ENCODE results near the gene MXI1.
"Not testable (repeated sequence)": the region's sequence is repeated elsewhere in the genome, so short reads cannot be mapped to it uniquely, and the experiment has no call there.

MXI1 gene

GRCh38 chr10:110241841-110242240, 34.4 kb downstream of the MXI1 start:
- no peak for DNase-seq

GRCh38 chr10:110242511-110242910, 35.1 kb downstream of the MXI1 start:
- no peak for DNase-seq

- no peak for DNase-seq
Measured at GRCh38 chr10:110244550-110244949, 37.1 kb downstream of the MXI1 start.

- DNase-seq, result not testable (repeated sequence)
Measured at GRCh38 chr10:110247833-110248232, 40.4 kb downstream of the MXI1 start.

GRCh38 chr10:110249489-110249888, 42.1 kb downstream of the MXI1 start:
- peak in 1 of 5 donors; percentile 29 for DNase-seq

- DNase-seq, result peak in 1 of 5 donors; percentile 34
Measured at GRCh38 chr10:110251392-110251791, 44.0 kb downstream of the MXI1 start.

- DNase-seq, result peak in 1 of 5 donors; percentile 39
Measured at GRCh38 chr10:110252151-110252550, 44.7 kb downstream of the MXI1 start.

GRCh38 chr10:110254467-110254866, 47.1 kb downstream of the MXI1 start:
- no peak for DNase-seq

- DNase-seq, result no peak
Measured at GRCh38 chr10:110258542-110258941, 51.1 kb downstream of the MXI1 start.

- DNase-seq, result no peak
Measured at GRCh38 chr10:110259317-110259716, 51.9 kb downstream of the MXI1 start.

- DNase-seq, result no peak
Measured at GRCh38 chr10:110260746-110261477, 53.5 kb downstream of the MXI1 start.

GRCh38 chr10:110263164-110263563, 55.8 kb downstream of the MXI1 start:
- DNase-seq, result no peak

- no peak for DNase-seq
Measured at GRCh38 chr10:110265573-110266193, 58.3 kb downstream of the MXI1 start.

- DNase-seq, result no peak
Measured at GRCh38 chr10:110267276-110267675, 59.9 kb downstream of the MXI1 start.

- DNase-seq, result no peak
Measured at GRCh38 chr10:110268442-110268841, 61.0 kb downstream of the MXI1 start.

- DNase-seq, result no peak
Measured at GRCh38 chr10:110268971-110269370, 61.6 kb downstream of the MXI1 start.

- peak in 1 of 5 donors; percentile 39 for DNase-seq
Measured at GRCh38 chr10:110269374-110270318, 62.2 kb downstream of the MXI1 start.

GRCh38 chr10:110272995-110273394, 65.6 kb downstream of the MXI1 start:
- not testable (repeated sequence) for DNase-seq

- DNase-seq, result peak in 2 of 5 donors; percentile 17 to 20
Measured at GRCh38 chr10:110273474-110273873, 66.1 kb downstream of the MXI1 start.

GRCh38 chr10:110274072-110274627, 66.7 kb downstream of the MXI1 start:
- DNase-seq, result no peak

- DNase-seq, result no peak
Measured at GRCh38 chr10:110274647-110275046, 67.2 kb downstream of the MXI1 start.

GRCh38 chr10:110275128-110275729, 67.8 kb downstream of the MXI1 start:
- DNase-seq, result no peak
